GM19238 (cell line): ENCODE data around the gene USP6.
A peak's percentile ranks its signal among the peaks of the same experiment; 100 is the strongest.
"Not testable (repeated sequence)": the region's sequence is repeated elsewhere in the genome, so short reads cannot be mapped to it uniquely, and the experiment has no call there.

Experiments
- DNase-seq: peaks from one replicate; pipeline ENCODE4 v3.0.0; 2011; ENCODE audit warnings: low spot score; ENCODE audit not compliant: insufficient read length

USP6 gene

DNA sequence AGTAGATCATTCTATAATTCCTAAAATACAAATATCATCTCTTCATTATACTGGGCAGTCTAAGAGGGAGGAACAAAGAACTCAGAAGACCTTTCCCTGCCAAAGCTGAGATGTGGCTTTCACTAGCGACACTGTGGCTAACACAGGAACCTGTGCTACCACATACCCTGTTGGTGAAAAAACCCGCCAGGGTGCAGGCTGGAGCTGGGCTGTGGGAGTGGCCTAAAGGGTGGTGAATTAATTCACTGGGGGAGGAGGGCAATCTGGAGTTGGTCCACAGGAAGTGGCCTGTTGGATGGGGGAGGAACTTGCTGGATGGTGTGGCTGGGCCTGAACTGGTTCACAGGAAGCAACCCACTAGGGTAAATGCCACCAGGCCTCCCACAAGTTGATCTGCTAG, 68.5 kb downstream of the USP6 start:
- no peak for DNase-seq

DNA sequence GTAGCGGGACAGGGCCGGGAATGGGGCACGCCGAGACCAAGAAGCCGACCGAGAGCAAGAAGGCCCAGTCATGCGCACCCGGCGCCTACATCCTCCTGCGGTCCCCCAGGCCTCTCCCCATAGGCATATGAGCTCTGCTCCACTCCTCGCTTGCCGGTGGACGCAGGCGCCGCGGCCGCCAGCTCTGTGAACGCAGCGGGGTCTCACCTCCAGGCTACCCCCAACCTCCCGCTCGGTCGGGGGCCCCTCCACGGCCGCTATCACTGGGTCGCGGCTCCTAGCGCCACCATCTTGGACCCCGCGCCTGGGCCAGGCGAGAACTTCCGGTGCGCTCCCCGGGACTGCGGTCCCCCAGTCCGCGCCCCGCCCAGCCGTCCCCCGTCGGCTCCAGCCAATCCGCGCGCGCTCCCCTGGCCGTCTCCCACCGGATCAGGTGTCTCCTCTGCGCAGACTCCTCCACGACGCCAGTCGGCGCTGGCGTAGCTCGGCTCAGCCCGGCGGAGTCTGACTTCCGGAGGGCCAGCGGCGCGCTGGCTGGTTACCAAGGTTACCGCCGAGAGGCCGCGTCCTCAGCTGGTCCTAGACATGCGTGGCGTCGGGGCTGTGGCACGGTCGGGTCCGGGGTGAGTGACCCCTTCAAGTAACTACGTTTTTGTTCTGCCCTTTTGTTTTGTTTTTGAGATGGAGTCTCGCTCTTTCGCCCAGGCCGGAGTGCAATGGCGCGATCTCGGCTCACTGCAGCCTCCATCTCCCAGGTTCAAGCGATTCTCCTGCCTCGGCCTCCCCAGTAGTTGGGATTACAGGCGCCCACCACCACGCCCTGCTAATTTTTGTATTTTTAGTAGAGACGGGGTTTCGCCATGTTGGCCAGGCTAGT, 75.9 kb downstream of the USP6 start, which contains the start of gene ZNF594:
ZNF594 (minus strand) TSS at position 328 of the 877 bp plus-strand sequence. CDS start 7,612 bp downstream, outside the sequence.
- DNase-seq: peak; percentile 98

DNA sequence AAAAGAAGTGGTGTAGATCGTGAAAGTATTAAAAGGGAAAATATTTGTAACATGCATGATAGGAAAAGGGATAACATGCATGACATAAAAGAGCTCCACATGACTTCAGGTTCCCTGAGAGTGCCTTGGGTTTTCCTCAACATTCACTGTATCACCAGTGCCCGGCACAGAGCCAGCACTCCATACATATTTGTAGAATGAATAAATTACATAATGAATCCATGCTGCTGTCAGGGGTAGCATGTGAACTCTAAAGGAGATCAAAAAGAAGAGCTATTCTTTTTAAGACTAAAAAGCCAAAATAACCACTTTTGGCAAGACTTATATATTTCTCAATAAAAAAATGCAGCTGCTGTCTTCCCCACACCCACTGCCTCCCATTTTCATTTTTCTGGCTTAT, 78.5 kb downstream of the USP6 start:
- no peak for DNase-seq

DNA sequence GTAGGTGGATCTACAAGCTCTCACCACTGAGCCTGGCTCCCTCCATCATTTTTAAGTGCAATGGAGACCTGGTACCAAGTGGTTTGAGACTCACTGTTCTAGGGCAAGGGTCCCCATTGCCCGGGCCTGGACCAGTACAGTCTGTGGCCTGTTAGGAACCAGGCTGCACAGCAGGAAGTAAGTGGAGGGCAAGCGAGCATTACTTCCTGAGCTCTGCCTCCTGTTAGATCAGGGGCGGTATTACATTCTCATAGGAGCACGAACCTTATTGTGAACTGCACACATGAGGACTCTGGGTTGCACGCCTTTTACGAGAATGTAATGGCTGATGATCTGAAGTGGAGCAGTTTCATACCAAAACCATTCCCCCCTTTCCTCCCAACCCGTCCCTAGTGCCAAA, 82.6 kb downstream of the USP6 start:
- no peak for DNase-seq

DNA sequence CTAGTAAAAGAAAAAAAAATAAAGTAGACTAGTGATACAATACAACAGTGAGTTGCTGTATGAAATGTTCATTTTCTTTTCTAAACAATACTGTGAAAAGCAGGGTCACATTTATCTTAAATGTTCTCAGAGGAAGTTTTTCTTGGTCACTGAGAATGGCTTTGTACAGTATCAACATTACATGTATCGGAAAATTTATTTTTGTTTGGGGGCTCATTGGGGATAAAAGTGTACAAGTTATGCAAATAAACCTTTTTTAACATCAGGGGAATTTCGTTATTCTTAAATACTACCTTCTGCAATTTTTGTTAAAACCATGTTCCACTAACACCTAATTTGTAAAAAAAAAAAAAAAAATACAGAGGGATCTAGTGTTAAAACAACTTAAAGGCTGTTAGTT, 84.5 kb downstream of the USP6 start:
- no peak for DNase-seq

DNA sequence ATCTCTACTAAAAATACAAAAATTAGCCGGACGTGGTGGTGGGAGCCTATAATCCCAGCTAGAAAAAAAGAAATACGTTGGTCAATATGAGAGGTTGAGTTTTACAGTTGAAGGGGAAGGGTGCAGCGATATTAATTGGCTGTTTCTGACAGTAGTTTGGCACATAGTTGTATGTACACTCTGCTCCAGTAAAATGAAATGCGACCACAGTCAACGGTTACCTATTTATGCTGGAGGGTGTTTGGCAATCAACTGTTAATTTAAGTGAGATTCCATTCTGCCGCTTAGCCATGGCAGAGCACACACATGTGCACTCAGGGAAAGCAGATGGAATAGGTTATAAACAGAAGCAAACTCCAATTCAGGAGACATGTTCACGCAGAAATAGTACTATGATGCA, 85.2 kb downstream of the USP6 start:
- DNase-seq: no peak

DNA sequence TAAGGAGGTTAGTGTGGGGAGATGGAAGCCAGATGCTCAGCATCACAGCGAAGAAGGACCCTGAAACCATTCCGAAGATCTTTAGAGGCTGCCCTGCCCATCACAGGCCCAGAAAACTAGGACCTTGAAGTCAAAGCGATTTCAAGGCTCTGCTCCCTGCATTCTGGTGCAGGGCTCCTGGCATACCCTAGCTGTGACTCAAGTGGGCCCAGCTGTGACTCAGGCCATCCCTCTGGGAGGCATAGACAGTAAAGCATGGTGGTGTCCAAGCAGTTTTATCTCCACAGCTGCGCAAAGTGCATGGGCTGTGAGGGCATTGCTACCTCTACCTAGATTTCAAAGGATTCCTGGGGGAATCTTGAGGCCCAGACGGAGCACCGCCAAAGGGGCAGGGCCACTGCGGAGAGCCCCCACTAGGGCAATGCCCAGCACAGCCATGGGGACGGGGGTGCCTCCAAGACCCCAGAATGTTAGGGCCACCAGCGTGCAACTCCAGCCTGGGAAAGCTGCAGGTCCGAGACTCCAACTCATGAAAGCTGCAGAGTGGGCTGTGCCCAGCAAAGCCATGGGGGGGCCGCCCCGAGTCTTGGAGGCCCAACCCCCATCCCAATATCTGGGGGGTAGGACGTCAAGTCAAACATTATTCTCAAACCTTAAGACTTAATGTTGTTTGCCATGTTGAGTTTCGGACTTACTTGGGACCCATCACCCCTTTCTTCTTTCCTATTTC, 87.5 kb downstream of the USP6 start:
- DNase-seq: no peak

DNA sequence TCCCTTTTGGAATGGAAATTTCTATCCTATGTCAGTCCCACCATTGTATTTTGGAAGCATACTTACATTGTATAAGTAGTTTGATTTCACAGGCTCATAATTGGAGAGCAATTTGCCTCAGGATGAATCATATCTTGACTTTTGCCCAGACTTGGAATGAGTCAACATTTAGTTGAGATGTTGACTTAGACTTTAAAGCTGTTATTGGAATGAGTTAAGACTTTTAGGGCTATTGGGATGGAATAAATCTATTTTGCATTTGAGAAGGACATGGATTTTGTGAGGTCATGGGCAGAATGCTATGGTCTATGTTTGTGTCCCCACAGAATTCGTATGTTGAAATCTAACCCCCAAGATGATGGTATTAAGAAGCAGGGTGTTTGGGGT, 88.1 kb downstream of the USP6 start:
- no peak for DNase-seq

DNA sequence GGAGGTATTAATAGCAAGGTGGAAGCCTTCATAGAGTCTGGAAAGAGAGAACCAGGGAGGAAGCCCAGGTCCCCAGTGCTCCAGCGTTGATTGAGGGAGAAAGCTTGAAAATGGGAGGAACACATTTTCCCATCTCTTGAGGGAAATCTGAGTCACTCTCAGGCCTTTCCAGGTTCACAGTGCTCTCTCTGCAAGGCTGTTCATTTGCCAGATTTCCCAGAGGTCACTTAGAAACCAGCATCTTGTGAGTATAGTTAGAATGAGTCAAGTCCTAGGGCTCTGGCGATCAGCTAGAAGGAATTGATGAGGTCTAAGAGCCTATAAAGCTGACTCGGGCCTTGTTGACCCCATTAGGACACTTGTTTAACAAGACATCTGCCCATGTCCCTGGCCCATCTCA, 93.6 kb downstream of the USP6 start:
- no peak for DNase-seq

DNA sequence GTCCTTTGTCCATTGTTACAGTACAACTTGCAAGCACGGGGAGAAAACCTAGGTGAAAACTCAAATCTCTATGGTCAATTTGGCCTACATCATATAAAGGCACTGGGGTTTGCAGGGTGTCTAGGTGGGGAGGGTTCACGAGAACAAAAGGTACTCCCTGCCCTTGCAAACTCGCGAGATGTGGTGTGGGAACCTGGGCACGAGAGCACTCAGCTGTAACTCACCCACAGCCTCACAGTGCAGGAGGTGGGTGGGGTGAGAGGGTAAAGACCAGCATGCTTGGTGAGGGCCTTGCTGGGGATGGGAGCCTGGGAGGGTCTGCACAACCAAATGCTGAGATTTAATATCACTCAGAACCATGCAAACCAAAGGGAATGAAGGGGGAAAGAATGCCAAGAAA, 94.3 kb downstream of the USP6 start:
- DNase-seq: no peak

DNA sequence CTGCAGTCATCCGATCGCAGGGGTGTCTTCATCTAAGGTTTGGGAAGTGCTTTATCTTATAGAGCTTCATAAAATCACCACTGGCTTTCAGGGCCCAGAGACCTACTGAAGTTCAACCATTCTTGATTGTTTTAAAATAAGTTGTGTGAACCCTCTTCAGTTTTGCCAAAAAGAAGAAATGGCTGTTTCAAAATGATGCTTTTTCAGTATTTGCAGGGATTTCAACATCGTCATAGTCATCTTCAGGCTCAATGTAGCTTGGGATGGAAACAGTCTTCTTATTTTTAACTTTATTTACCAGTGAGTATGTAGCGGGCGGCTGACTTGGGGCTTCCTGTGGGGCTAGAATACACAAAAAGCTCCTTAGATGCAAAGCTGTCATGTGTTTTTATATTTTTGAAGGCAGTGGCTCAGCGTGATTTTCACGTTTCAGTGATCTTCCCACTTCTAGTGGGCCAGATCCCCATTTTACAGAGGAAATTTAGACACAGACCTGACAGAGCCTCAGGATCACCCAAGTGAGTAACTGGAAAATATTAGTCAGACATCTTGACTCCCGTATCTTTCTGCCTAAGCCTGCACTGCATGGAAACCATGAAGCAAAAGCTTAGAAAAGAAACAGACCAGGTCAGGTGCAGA, 94.9 kb downstream of the USP6 start:
- no peak for DNase-seq

DNA sequence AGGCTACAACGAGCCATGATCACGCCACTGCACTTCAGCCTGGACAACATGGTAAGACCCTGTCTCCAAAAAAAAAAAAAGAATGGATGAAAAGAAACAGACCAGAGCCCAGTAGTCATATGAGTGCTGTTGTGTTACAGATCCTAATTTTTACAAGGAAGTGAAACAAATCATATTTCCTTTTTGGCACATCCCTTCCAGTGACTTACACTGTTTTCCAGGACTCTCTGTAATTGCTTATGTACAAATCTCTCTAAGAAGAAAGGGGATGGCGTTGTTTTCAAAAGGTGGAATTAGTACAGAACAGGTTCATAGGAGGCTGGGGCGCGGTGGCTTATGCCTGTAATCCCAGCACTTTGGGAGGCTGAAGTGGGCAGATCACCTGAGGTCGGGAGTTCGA, 95.6 kb downstream of the USP6 start:
- no peak for DNase-seq

DNA sequence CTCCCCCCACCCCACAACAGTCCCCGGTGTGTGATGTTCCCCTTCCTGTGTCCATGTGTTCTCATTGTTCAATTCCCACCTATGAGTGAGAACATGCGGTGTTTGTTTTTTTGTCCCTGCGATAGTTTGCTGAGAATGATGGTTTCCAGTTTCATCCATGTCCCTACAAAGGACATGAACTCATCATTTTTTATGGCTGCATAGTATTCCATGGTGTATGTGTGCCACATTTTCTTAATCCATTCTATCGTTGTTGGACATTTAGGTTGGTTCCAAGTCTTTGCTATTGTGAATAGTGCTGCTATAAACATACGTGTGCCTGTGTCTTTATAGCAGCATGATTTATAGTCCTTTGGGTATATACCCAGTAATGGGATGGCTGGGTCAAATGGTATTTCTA, 101.7 kb downstream of the USP6 start:
- DNase-seq: not testable (repeated sequence)

DNA sequence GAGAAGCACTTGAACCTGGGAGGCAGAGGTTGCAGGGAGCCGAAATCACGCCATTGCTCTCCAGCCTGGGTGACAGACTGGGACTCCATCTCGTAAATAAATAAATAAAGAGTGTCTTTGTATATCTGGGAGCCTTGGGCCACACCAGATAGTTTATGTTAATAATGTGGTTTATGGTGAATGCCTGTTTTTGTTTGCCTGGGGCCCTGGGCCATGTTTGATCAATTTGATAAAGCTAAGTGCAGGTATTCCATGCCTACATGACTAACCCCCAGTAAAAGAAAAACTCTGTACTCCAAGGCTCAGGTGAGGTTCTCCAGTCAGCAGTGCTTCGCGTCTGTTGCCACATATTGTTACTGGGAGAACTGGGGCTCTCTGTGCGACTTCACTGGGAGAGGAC, 103.7 kb downstream of the USP6 start:
- no peak for DNase-seq

DNA sequence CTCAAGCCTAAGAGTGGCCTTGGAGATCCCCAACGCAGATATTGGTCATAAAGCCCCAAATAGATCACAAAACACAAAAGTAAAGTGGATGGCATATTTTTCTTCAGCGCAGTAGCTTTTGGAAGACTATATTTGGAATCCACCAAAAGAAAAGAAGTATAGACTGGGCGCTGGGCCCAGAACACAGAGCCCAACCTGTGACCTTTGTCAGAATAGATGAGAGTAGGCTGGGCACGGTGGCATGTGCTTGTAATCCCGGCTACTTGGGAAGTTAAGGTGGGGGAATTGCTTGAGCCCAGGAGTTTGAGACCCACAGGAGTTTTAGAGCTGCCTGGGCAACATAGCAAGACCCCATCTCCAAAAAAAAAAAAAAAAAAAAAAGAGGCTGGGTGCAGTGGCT, 104.2 kb downstream of the USP6 start:
- no peak for DNase-seq

DNA sequence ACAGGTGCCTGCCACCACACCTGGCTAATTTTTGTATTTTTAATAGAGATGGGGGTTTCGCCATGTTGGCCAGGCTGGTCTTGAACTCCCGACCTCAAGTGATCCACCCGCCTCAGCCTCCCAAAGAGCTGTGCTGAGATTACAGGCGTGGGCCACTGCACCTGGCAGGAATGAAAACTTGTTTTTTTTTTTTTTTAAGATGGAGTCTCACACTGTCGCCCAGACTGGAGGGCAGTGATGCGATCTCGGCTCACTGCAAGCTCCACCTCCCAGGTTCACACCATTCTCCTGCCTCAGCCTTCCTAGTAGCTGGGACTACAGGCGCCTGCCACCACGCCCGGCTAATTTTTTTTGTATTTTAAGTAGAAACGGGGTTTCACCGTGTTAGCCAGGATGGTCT, 106.1 kb downstream of the USP6 start:
- DNase-seq: not testable (repeated sequence)
